Glomerular endothelial cell (primary cell): ENCODE results near the gene LEMD2. TPM values are rescaled to one million over a fixed set of nuclear protein-coding genes. Genes with fewer than 3 reads are reported as not detected.

Source experiments
- DNase-seq: peaks from one replicate; pipeline ENCODE4 v3.0.0-alpha.2; 2011; ENCODE audit warnings: low read depth, low spot score; ENCODE audit errors: extremely low read depth
- total RNA-seq: library from RNA; depleted of rRNA; stranded (reverse); fragments of >200 nt; gene quantifications from 2 replicates; pipeline ENCODE4 v1.2.3, GENCODE V29; 2015

The LEMD2 gene
- total RNA-seq, 1 donor from 2014 or later, result 69.3 TPM

DNA sequence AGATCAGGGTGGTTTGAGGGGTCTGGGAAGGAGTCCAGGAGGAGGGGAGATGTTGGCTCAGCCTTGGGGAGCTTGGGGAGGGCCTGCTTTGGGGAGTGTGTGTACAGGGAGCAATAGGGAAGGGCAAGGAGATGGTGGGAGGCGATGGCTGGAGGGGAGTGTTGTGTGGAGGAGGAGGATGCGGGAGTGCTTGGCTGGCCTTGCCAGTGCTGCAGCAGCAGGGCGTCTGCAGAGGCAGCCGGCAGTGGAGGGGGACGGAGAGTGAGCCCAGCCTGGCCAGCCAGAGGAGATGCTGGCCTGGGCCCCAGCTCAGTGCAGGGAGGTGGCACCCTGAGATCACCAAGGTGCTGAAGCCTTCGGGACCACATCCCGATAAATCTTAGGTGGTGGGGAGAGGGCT lies 46.1 kb downstream of the LEMD2 start:
- no peak for DNase-seq

- DNase-seq, result no peak
These were observed 46.8 kb downstream of the LEMD2 start for GRCh38 chr6:33742092-33742491.

- DNase-seq, result no peak
These were observed 48.1 kb downstream of the LEMD2 start for GRCh38 chr6:33740794-33741193.

GRCh38 chr6:33740204-33740608 lies 48.7 kb downstream of the LEMD2 start:
- no peak for DNase-seq

- no peak for DNase-seq
These were observed 49.4 kb downstream of the LEMD2 start for GRCh38 chr6:33739571-33739970.

GRCh38 chr6:33738879-33739278 lies 50.1 kb downstream of the LEMD2 start:
- DNase-seq, result no peak

DNA sequence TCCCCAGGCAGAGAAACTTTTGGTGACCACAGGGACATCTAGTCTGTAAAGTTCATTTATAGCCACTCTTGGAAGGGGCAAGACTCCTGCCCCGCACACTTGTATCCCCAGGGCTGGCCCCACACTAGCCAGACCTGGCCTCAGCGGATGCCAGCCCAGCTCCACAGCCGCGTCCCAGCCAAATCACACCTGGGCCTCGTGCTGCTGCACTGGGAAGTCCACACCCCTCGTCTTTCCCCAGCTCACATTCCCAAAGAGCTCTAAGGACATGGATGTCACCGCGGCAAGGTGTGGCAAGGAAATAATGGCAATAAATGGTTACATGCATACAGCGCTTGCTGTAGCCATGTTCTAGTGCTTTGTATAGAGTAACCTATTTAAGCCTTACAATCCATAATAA lies 50.8 kb downstream of the LEMD2 start:
- no peak for DNase-seq

DNA sequence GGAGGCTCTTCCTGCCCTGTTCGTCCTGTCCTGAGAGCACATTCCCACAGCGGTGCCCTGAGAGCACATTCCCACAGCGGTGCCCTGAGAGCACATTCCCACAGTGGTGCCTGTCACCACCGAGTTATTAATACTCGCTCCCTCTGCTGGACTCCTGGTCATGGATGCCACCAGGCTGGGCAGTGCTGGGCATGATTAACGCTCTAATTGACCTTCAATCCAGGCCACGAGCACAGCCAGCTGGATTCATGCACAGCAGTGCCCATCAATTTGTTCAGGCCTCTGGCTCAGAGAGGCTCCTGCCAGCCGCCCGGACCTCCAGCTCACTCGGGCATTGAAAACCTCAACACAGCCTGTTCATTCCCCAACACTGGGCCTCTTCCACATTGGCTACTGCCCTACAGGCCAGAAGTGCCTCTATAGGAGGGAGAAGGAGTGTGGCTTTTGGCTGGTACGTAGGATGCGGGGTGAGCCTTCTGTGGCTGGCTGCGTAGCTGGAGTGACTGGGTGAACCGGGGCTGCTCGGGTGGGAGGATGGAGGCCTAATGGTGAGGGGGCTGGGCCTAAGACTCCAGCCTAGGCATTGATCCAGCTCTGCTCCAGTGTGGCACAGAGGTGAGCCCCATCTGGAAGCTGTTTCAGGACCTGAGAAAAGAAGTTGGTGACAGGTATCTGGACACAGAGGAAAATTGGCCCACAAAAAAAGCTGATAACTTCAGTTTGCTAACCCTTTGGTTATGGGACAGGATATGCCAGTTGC lies 51.5 kb downstream of the LEMD2 start:
- no peak for DNase-seq

- no peak for DNase-seq
These were observed 53.7 kb downstream of the LEMD2 start for GRCh38 chr6:33735216-33735615.

DNA sequence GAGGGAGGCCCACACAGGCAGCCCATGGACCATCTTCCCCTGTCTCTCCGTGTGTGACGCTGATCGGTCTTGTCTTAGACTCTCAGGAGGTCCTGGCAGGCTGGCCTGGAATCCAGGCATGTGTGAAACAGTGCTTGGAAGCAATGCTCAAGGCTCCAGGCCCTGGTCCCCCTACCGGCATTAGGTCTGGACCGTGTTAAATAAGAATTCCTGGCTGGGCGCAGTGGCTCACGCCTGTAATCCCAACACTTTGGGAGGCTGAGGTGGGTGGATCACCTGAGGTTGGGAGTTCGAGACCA lies 55.3 kb downstream of the LEMD2 start:
- no peak for DNase-seq

- DNase-seq, result no peak
These were observed 55.9 kb downstream of the LEMD2 start for GRCh38 chr6:33732817-33733708.

DNA sequence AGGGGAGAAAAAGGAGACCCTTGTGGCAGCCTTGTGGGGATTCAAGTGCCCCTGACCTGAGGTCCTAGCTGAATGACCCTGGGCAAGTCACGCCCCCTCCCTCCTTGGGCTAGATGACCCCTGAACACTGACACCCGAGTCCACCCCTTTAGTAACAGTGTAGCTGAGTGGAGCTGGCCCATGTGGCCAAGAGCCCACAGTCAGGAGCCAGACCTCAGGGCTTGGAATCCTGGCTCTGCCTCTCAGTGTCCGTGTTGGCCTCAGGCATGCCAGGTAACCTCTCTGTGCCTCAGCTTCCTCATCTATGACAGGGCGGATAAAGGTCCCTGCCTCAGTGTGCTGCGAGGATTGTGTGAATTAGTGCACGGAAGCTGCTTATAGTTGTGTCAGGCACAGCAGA lies 56.5 kb downstream of the LEMD2 start:
- no peak for DNase-seq

DNA sequence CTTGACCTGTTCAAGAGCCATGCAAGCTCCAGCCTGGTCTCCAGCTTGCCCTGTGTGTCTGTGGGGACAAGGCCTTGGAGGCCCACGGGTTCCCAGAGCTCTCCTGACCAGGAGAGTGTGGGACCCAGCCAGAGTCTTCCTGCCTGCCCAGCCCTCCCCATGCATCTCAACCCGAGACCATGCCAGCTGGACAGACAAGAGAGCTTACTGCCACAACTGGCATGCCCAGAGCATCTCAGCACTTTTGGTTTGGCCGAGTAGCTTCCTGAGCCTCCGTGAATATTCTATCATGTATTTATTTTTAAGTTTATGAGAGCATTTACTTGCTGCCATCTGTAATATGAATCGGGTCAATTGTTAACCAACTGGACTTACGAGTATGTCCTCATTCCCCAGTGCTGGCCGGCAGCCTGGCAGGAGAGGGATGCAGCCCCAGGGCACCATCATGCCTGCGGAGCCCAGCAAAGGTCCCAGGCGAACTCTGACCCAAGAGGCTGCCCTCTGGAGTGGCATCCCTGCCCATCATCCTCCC lies 57.1 kb downstream of the LEMD2 start:
- DNase-seq, result no peak

DNA sequence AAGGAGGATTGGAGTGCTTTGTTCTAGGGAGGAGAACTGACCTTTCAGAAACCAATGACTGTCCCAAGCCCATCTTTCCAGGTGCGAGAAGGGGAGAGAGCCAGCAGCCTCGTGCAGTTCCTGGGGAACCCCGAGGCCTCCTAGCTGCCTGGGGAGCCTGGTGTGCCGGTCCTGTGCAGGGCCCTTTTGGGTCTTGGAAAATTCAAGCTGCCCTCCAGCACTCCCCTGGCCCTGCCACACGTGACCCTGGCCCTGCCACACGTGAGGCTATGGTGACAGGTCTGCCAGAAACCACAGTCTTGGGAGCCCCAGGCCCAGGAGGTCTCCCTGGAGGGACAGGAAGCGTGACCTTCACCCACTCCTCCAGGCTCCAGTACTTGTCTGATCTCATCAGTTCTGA lies 57.9 kb downstream of the LEMD2 start:
- no peak for DNase-seq

- DNase-seq, result no peak
These were observed 58.3 kb downstream of the LEMD2 start for GRCh38 chr6:33730611-33731010.

- no peak for DNase-seq
These were observed 59.9 kb downstream of the LEMD2 start for GRCh38 chr6:33729059-33729458.

DNA sequence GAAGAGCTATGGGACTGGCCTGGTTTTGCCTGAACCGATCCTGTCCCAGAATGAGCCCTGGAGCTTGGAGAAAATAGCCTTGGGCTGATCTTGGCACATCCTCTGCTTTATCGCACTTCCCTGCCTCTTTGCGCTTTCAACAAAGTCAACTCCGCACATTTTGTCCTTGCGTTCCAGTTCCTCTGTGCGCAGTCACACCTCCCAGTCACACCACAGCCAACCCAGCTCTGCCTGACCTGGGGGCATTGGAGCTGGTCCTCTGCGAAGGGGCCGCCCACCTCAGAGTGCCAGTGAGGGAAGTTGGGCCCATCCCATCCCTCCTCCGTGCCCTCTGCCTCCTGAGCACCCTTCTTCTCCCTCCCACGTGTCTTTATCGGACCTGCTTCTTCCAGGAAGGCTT lies 60.5 kb downstream of the LEMD2 start:
- no peak for DNase-seq

DNA sequence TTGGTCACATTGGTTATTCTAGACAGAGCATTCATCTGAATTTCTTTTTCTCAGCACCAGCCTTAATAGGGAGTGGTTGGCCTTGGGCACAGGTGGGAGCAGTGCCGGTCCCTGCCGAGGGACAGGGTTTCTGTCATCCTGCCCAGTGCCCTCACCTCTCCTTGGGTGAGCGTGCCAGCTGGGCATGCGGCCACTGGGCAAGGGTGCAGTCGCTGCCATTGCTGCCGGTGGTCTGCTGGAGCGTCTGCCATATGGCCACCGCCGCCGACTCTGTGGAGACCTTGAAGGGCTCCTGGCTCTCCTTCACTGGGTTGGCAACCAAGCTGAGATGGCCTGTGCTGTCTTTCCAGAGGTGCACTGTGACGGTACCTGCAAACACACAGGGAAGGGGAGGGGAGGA lies 61.0 kb downstream of the LEMD2 start:
- no peak for DNase-seq

- no peak for DNase-seq
These were observed 61.8 kb downstream of the LEMD2 start for GRCh38 chr6:33727126-33727525.

DNA sequence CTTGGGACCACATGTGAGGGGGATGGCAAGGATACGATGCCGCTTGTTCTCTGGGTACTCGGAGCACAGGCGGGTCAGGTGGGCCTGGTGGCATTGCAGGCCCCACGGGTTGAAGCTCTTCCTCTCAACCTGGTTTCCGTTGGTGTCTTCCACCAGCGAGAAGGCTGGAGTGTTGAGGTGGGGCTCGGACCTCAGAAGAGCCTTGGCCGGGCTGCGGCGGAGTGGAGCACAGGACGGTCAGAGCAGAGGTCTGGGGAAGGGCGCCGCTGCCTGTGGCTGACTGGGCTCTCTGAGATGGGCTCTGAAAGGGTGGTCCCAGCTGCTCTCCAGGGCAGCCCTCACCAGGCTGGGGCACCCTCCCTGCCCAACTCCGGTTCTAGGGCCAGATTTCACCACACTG lies 62.2 kb downstream of the LEMD2 start:
- no peak for DNase-seq

DNA sequence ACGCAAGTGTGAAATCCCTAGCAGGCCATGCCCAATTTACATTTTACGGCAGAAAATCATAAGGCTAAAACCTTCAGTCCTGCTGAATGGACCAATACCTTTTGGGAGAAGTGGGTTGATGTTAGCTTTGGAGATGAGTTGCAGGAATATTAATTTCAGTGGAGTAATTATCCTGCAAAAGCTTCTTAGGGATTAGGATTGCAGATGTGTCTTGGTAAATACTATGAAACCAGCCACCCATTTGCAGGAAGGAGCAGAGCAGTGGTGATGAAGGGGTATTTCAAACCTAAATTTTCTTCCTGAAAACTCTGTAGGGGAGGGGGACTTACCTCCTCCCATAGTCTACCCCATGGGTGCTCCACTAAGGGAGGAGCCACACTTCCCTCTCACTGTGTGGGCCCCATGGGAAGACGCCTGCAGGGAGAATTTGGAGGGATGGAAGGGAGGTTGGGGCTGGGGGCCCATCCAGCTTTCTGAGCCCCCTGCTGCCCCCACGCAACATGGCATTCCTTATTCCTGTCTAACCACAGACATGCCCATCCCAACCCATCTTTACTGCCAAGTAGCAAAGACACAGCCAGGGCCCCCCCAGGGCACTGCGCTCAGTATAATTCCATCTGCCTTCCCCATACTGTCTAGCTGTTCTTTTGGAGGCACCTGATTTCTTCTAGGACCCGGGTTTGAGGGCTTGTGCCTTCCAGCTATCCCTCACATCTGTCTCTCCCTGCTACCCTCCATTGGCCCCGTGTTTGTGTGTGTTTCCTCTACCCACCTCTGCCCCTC lies 62.8 kb downstream of the LEMD2 start:
- DNase-seq, result no peak
